K562 (cell line): Measurements from ENCODE around the gene LILRA2. TPM values are rescaled to one million over a fixed set of nuclear protein-coding genes. Genes with fewer than 3 reads are reported as not detected.

Experiments
- ATAC-seq: fragments of 200-7000 bp; cut with Tn5 transposase; 3 replicates; pipeline ENCODE4 v1.9.1; 2020; ENCODE audit warnings: moderate library complexity
- BruUV-seq: library from RNA; stranded (reverse); fragments of 400-500 nt; replicated peaks from 2 replicates; lab custom pipeline; 2021; lab: Mats Ljungman, UMichigan
- CTCF ChIA-PET: fragments of 300-600 bp; formaldehyde crosslinking; extraction: SDS; loops from one replicate; lab custom pipeline; 2021; ENCODE audit warnings: low intra/inter-chr PET ratio; lab: Yijun Ruan, JAX
- POLR2A ChIA-PET: fragments of 300-600, 350-650 bp; sonication (Branson Sonifier 250); formaldehyde crosslinking; extraction: SDS; loops from one replicate; lab custom pipeline; 2021; ENCODE audit warnings: antibody characterized with exemption, inconsistent platforms; lab: Yijun Ruan, JAX
- DNase-seq, 4 experiments: peaks; one replicate each; pipeline versions ENCODE4 v3.0.0 to v3.0.0-alpha.2; 2011 to 2018; ENCODE audit warnings: low spot score in 3 of 4, mixed read lengths in 3 of 4; ENCODE audit errors: extremely low read depth in 1 of 4
- FAIRE-seq: peaks from 2 replicates; lab custom pipeline; 2011; peaks lifted over from hg19 to GRCh38; lab: Jason Lieb, UNC
- H2AFZ ChIP-seq: 2 replicates; pipeline ENCODE4 v1.6.0; 2011; ENCODE audit warnings: low read depth, low read length, control low read depth, inconsistent platforms
- H3K27ac ChIP-seq: fragments of 200-600 bp; 3 replicates; pipeline ENCODE4 v1.8.0; 2011; ENCODE audit warnings: low read depth, mild to moderate bottlenecking, control low read depth, inconsistent platforms, low read length, moderate library complexity, mixed read lengths; ENCODE audit errors: extremely low read depth
- H3K27me3 ChIP-seq, 2 experiments: fragments of 300-600 bp in 1 of 2; 2 replicates in 1 of 2; 3 replicates in 1 of 2; pipeline versions ENCODE4 v1.6.0 to v1.8.0; 2011; ENCODE audit warnings: inconsistent platforms in 2 of 2, low read length in 2 of 2, mild to moderate bottlenecking in 1 of 2, mixed read lengths in 1 of 2, moderate library complexity in 1 of 2; ENCODE audit not compliant: control insufficient read depth in 2 of 2, insufficient read depth in 2 of 2
- H3K36me3 ChIP-seq: fragments of 300-600 bp; 3 replicates; pipeline ENCODE4 v1.8.0; 2011; ENCODE audit warnings: mild to moderate bottlenecking, low read length, inconsistent platforms; ENCODE audit not compliant: control insufficient read depth, insufficient read depth
- H3K4me1 ChIP-seq, 2 experiments: fragments of 200-600 bp in 1 of 2; replicated peaks in 1 of 2; 2 replicates in 1 of 2; 3 replicates in 1 of 2; pipeline versions ENCODE4 v1.5.1 to v1.8.0; 2011; ENCODE audit warnings: inconsistent platforms in 2 of 2, low read length in 2 of 2, mild to moderate bottlenecking in 1 of 2, mixed read lengths in 1 of 2, moderate library complexity in 1 of 2; ENCODE audit not compliant: control insufficient read depth in 2 of 2, insufficient read depth in 2 of 2
- H3K4me2 ChIP-seq: 2 replicates; pipeline ENCODE4 v1.6.1; 2011; ENCODE audit warnings: low read length, control low read depth, inconsistent platforms, mixed read lengths; ENCODE audit not compliant: insufficient read depth
- H3K4me3 ChIP-seq: fragments of 200-600 bp; sonication (generic), shearing (Covaris generic); 2 replicates; pipeline ENCODE4 v1.5.1; 2016; ENCODE audit warnings: control low read depth, inconsistent platforms
- H3K79me2 ChIP-seq: fragments of 200-600 bp; 3 replicates; pipeline ENCODE4 v1.8.0; 2011; ENCODE audit warnings: low read length, inconsistent platforms; ENCODE audit not compliant: control insufficient read depth, insufficient read depth
- H3K9ac ChIP-seq, 2 experiments: 2 replicates each; pipeline versions ENCODE4 v1.6.0 to v1.6.1; 2011; ENCODE audit warnings: low read depth in 2 of 2, low read length in 2 of 2, control low read depth in 1 of 2, inconsistent platforms in 1 of 2, mild to moderate bottlenecking in 1 of 2, mixed read lengths in 1 of 2; ENCODE audit not compliant: insufficient read depth in 1 of 2
- H3K9me1 ChIP-seq: one replicate; pipeline ENCODE4 v1.6.0; 2011; ENCODE audit warnings: inconsistent platforms, mild to moderate bottlenecking, low read length, moderate library complexity; ENCODE audit not compliant: control insufficient read depth, insufficient read depth
- H3K9me3 ChIP-seq: replicated peaks from 2 replicates; pipeline ENCODE4 v1.5.1; 2011; ENCODE audit warnings: low read depth, low read length, inconsistent platforms; ENCODE audit not compliant: control insufficient read depth, insufficient read depth
- H4K20me1 ChIP-seq: replicated peaks from 2 replicates; pipeline ENCODE4 v1.6.1; 2011; ENCODE audit warnings: low read length, inconsistent platforms, mixed read lengths; ENCODE audit not compliant: control insufficient read depth, insufficient read depth
- CREB1 ChIP-seq, 2 experiments: sonication (generic) in 1 of 2; formaldehyde crosslinking in 1 of 2; IDR thresholded peaks; 2 replicates each; pipeline versions ENCODE4 v1.6.1 to v1.8.0; 2012 to 2022; ENCODE audit warnings: inconsistent platforms in 1 of 2, mild to moderate bottlenecking in 1 of 2, missing genetic modification reagents in 1 of 2, moderate library complexity in 1 of 2
- CREB3 ChIP-seq: fragments of 450-650 bp; conservative IDR thresholded peaks from 2 replicates; pipeline ENCODE4 v1.6.1; 2016; ENCODE audit warnings: missing genetic modification characterization, low read depth, mild to moderate bottlenecking, missing compliant biosample characterization, moderate library complexity
- EGR1 ChIP-seq: fragments of 450-650 bp; conservative IDR thresholded peaks from 2 replicates; pipeline ENCODE4 v1.6.1; 2017; ENCODE audit warnings: mild to moderate bottlenecking
- ETS2 ChIP-seq: IDR thresholded peaks from 2 replicates; pipeline ENCODE4 v1.6.1; 2016; ENCODE audit warnings: borderline replicate concordance, missing genetic modification characterization, mild to moderate bottlenecking, moderate library complexity, missing compliant biosample characterization; ENCODE audit not compliant: poor library complexity, severe bottlenecking
- ETV1 ChIP-seq: fragments of 450-650 bp; conservative IDR thresholded peaks from 2 replicates; pipeline ENCODE4 v1.6.1; 2016; ENCODE audit warnings: missing genetic modification characterization, control low read depth, low read depth, missing compliant biosample characterization
- FOXJ2 ChIP-seq: fragments of 200-800 bp; sonication (Bioruptor generic); IDR thresholded peaks from 2 replicates; pipeline ENCODE4 v1.6.1; 2016; ENCODE audit warnings: missing genetic modification characterization, missing compliant biosample characterization
- GTF2A2 ChIP-seq: IDR thresholded peaks from 2 replicates; pipeline ENCODE4 v1.6.1; 2016; ENCODE audit warnings: mild to moderate bottlenecking, missing genetic modification characterization, missing compliant biosample characterization
- HMGXB4 ChIP-seq: sonication (generic); formaldehyde crosslinking; IDR thresholded peaks from 2 replicates; pipeline ENCODE4 v1.8.1; 2023; ENCODE audit warnings: mild to moderate bottlenecking, missing genetic modification reagents
- MTF1 ChIP-seq: fragments of 250-450 bp; sonication (Bioruptor Pico); IDR thresholded peaks from 2 replicates; pipeline ENCODE4 v1.9.0; 2021; ENCODE audit warnings: moderate library complexity, mild to moderate bottlenecking, inconsistent platforms, borderline replicate concordance
- NCOA6 ChIP-seq: fragments of 450-650 bp; IDR thresholded peaks from 2 replicates; pipeline ENCODE4 v1.6.1; 2017; ENCODE audit warnings: mild to moderate bottlenecking
- RBM34 ChIP-seq: fragments of 200-400 bp; formaldehyde crosslinking; IDR thresholded peaks from 2 replicates; pipeline ENCODE4 v1.6.1; 2018; ENCODE audit warnings: low read length, borderline replicate concordance; ENCODE audit not compliant: insufficient read depth
- TCF7L2 ChIP-seq: fragments of 150-350 bp; IDR thresholded peaks from 2 replicates; pipeline ENCODE4 v1.6.1; 2016; ENCODE audit warnings: low read depth, mild to moderate bottlenecking, low read length, moderate library complexity
- ZFP1 ChIP-seq: fragments of 450-650 bp; formaldehyde crosslinking; IDR thresholded peaks from 2 replicates; pipeline ENCODE4 v1.4.0; 2020; ENCODE audit warnings: mild to moderate bottlenecking, mixed read lengths
- ZNF12 ChIP-seq: sonication (generic); formaldehyde crosslinking; IDR thresholded peaks from 2 replicates; pipeline ENCODE4 v1.4.0; 2020; ENCODE audit warnings: mild to moderate bottlenecking, missing genetic modification reagents
- ZNF655 ChIP-seq: fragments of 250-450 bp; sonication (Bioruptor Pico); IDR thresholded peaks from 2 replicates; pipeline ENCODE4 v1.5.0; 2021
- WGBS: fragments of 100-300 bp; shearing (Covaris generic); methylation state at CpG from one replicate; pipeline ENCODE4 v1.1.6; 2016; ENCODE audit warnings: low coverage, mixed read lengths; ENCODE audit not compliant: insufficient coverage; ENCODE audit errors: missing lambda C conversion rate; 5-methylcytosine and 5-hydroxymethylcytosine counted together
- in situ Hi-C: fragments of 300-500 bp; cut with MboI; formaldehyde crosslinking; loops from 4 replicates; pipeline ENCODE4 v1.15.0; 2018; ENCODE audit warnings: inconsistent platforms, mixed read lengths
- intact Hi-C: fragments of 100-400 bp; cut with micrococcal nuclease; formaldehyde crosslinking; loops from 2 replicates; pipeline ENCODE4 v1.14.2; 2022
- polyA plus RNA-seq, 8 experiments: library from polyadenylated mRNA; depleted of rRNA in 4 of 8; stranded (reverse) in 5 of 8; unstranded in 3 of 8; fragments of >200 nt; fragmentation: Nextera tagmentation in 2 of 8; fragmentation: Illumina TruSeq in 1 of 8; extraction: Ambion mirVana in 2 of 8; extraction: Trizol in 1 of 8; gene quantifications; 2 replicates each; pipeline versions ENCODE4 v1.2.1 to v1.2.3, GENCODE V29; 2011 to 2014; ENCODE audit warnings: inconsistent platforms in 1 of 8, missing spikeins in 1 of 8
- total RNA-seq, 7 experiments: library from RNA; depleted of rRNA in 6 of 7; stranded (reverse); fragments of >200 nt in 6 of 7; fragmentation: Illumina TruSeq in 2 of 7; extraction: Trizol in 2 of 7; gene quantifications; 2 replicates each; pipeline versions ENCODE4 v1.2.1 to v1.2.3, GENCODE V29; 2011 to 2021; ENCODE audit warnings: low replicate concordance in 1 of 7
- TF ChIP-seq, protein P1 (sequence below): fragments of 250-450 bp; sonication (Bioruptor Pico); IDR thresholded peaks from 2 replicates; pipeline ENCODE4 v1.6.1; 2021; ENCODE audit warnings: mild to moderate bottlenecking
- TF ChIP-seq, protein P2 (sequence below): fragments of 450-650 bp; IDR thresholded peaks from 2 replicates; pipeline ENCODE4 v1.6.1; 2017; ENCODE audit warnings: mild to moderate bottlenecking, moderate library complexity

Gene LILRA2
- total and polyA plus RNA-seq, 9 of the 15 experiments (the other 6 are each of a cell fraction or from before 2014, with no cell fraction given), result 0.32 to 2.1 (median 0.96) TPM

DNA sequence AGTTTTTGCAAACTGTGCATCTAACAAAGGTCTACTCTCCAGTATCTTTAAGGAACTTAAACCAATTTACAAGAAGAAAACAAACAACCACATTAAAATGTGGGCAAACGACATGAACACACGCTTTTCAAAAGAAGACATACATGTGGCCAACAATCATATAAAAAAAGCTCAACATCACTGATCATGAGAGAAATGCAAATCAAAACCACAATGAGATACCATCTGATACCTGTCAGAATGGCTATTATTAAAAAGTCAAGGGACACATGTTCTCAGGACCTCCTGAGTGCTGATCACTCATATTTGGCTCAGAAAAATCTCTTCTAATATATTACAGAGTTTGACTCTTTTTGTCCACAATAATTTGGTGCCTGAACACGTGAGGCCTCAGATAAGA, 42.5 kb downstream of the LILRA2 start:
- ChIA-PET POLR2A (no interaction called here), CTCF (no interaction called here)
- ATAC-seq, result no peak
- Histone ChIP-seq H3K9me3 (no peaks in the 10 kb centered on the region), H3K4me3 (no peak overlapping the region), H3K4me1 (no peaks in the 10 kb centered on the region), H3K4me2 (no peak overlapping the region), H3K27ac (no peak overlapping the region), H3K9me1 (no peaks in the 10 kb centered on the region), H3K9ac (no peak overlapping the region), H3K36me3 (no peaks in the 10 kb centered on the region), H4K20me1 (no peaks in the 10 kb centered on the region), H2AFZ (no peak overlapping the region), H3K79me2 (no peaks in the 10 kb centered on the region), H3K27me3 (no peaks in the 10 kb centered on the region; a peak in 1 of 5 replicates)
- DNase-seq, result no peak
- no peak for FAIRE-seq
- 1% methylated on average over 3 of the region's 3 CpGs for WGBS
- intact Hi-C loops (no loop called here), in situ Hi-C loops (no loop called here)
- no TSS peak for BruUV-seq
- TF ChIP-seq NCOA6, result no peak
- no peak for TF ChIP-seq FOXJ2 (tag)
- no peak for TF ChIP-seq CREB3 (tag)
- TF ChIP-seq EGR1, result no peak
- TF ChIP-seq ZNF655 (CRISPR knock-in tag), result no peak
- TF ChIP-seq ETS2, result no peak
- TF ChIP-seq ETV1 (tag), result no peak
- TF ChIP-seq, protein P1, sequence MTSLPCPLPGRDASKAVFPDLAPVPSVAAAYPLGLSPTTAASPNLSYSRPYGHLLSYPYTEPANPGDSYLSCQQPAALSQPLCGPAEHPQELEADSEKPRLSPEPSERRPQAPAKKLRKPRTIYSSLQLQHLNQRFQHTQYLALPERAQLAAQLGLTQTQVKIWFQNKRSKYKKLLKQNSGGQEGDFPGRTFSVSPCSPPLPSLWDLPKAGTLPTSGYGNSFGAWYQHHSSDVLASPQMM, result no peak
- TF ChIP-seq, protein P2, sequence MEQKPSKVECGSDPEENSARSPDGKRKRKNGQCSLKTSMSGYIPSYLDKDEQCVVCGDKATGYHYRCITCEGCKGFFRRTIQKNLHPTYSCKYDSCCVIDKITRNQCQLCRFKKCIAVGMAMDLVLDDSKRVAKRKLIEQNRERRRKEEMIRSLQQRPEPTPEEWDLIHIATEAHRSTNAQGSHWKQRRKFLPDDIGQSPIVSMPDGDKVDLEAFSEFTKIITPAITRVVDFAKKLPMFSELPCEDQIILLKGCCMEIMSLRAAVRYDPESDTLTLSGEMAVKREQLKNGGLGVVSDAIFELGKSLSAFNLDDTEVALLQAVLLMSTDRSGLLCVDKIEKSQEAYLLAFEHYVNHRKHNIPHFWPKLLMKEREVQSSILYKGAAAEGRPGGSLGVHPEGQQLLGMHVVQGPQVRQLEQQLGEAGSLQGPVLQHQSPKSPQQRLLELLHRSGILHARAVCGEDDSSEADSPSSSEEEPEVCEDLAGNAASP, result no peak
- no peak for TF ChIP-seq GTF2A2
- no peak for TF ChIP-seq HMGXB4 (CRISPR knock-in tag)
- TF ChIP-seq CREB1 (IDR thresholded peaks at IDR 0.05), result no peak
- no peak for TF ChIP-seq CREB1 (CRISPR knock-in tag; IDR thresholded peaks at IDR 0.05)
- TF ChIP-seq TCF7L2, result no peak
- no peak for TF ChIP-seq MTF1 (CRISPR knock-in tag)
- TF ChIP-seq ZNF12 (CRISPR knock-in tag), result no peak
- no peak for TF ChIP-seq RBM34
- TF ChIP-seq ZFP1 (CRISPR knock-in tag), result no peak
